HepG2 (cell line): ENCODE measurements around the gene IRX3. TPM values are rescaled to one million over a fixed set of nuclear protein-coding genes. Genes with fewer than 3 reads are reported as not detected.
A peak's percentile ranks its signal among the peaks of the same experiment; 100 is the strongest.

Experiments
- ADNP ChIP-seq: sonication (generic); formaldehyde crosslinking; IDR thresholded peaks from 2 replicates; pipeline ENCODE4 v1.4.0; 2020; ENCODE audit warnings: missing genetic modification reagents
- CBX1 ChIP-seq: IDR thresholded peaks from one replicate; pipeline ENCODE4 v1.6.1; 2016; ENCODE audit warnings: antibody characterized with exemption, low read depth
- E2F2 ChIP-seq: sonication (generic); formaldehyde crosslinking; IDR thresholded peaks from 2 replicates; pipeline ENCODE4 v1.4.0; 2020; ENCODE audit warnings: missing genetic modification reagents, borderline replicate concordance
- GTF3A ChIP-seq: sonication (generic); formaldehyde crosslinking; conservative IDR thresholded peaks from 2 replicates; pipeline ENCODE4 v1.4.0; 2020; ENCODE audit warnings: mild to moderate bottlenecking, missing genetic modification reagents
- HDAC1 ChIP-seq: sonication (generic); formaldehyde crosslinking; IDR thresholded peaks from 2 replicates; pipeline ENCODE4 v1.5.1; 2020; ENCODE audit warnings: mild to moderate bottlenecking, missing genetic modification reagents
- HNRNPK ChIP-seq: fragments of 200-400 bp; formaldehyde crosslinking; IDR thresholded peaks from 2 replicates; pipeline ENCODE4 v1.6.1; 2018; ENCODE audit warnings: low read length, low read depth, moderate library complexity, mild to moderate bottlenecking; ENCODE audit not compliant: poor library complexity, severe bottlenecking
- HOXD1 ChIP-seq: sonication (generic); formaldehyde crosslinking; IDR thresholded peaks from 2 replicates; pipeline ENCODE4 v1.5.0; 2020; ENCODE audit warnings: missing genetic modification reagents
- KLF6 ChIP-seq: IDR thresholded peaks from 2 replicates; pipeline ENCODE4 v1.8.0; 2016; ENCODE audit warnings: missing biosample characterization, missing genetic modification reagents
- MAFK ChIP-seq, 2 experiments: IDR thresholded peaks in 1 of 2; conservative IDR thresholded peaks in 1 of 2; 2 replicates each; pipeline ENCODE4 v1.6.1; 2011; ENCODE audit warnings: improper control_type of control experiment in 2 of 2, low read length in 2 of 2
- MED13 ChIP-seq: sonication (generic); formaldehyde crosslinking; IDR thresholded peaks from 2 replicates; pipeline ENCODE4 v1.5.0; 2020; ENCODE audit warnings: missing genetic modification reagents
- PBX2 ChIP-seq: IDR thresholded peaks from 2 replicates; pipeline ENCODE4 v1.6.1; 2016; ENCODE audit warnings: control low read depth
- POLR2A ChIP-seq, 2 experiments: IDR thresholded peaks; 2 replicates each; pipeline ENCODE4 v1.6.1; 2011; ENCODE audit warnings: low read depth in 2 of 2, low read length in 2 of 2, mild to moderate bottlenecking in 1 of 2, moderate library complexity in 1 of 2; ENCODE audit not compliant: insufficient read depth in 1 of 2
- RNF219 ChIP-seq: sonication (generic); formaldehyde crosslinking; IDR thresholded peaks from 2 replicates; pipeline ENCODE4 v1.5.0; 2020; ENCODE audit warnings: mild to moderate bottlenecking, missing genetic modification reagents
- SSRP1 ChIP-seq: IDR thresholded peaks from 2 replicates; pipeline ENCODE4 v1.6.1; 2016; ENCODE audit warnings: control low read depth
- YEATS4 ChIP-seq: sonication (generic); formaldehyde crosslinking; IDR thresholded peaks from 2 replicates; pipeline ENCODE4 v1.4.0; 2020; ENCODE audit warnings: missing genetic modification reagents, borderline replicate concordance
- ZFP36 ChIP-seq: fragments of 150-350 bp; IDR thresholded peaks from 2 replicates; pipeline ENCODE4 v1.6.1; 2018; ENCODE audit warnings: borderline replicate concordance, low read length, low read depth; ENCODE audit not compliant: partially characterized antibody
- ZFP62 ChIP-seq: sonication (generic); formaldehyde crosslinking; IDR thresholded peaks from 2 replicates; pipeline ENCODE4 v1.4.0; 2020; ENCODE audit warnings: missing genetic modification reagents
- ZMYM2 ChIP-seq: sonication (generic); formaldehyde crosslinking; IDR thresholded peaks from 2 replicates; pipeline ENCODE4 v1.8.0; 2022; ENCODE audit warnings: mild to moderate bottlenecking, missing genetic modification reagents
- ZNF451 ChIP-seq: sonication (generic); formaldehyde crosslinking; IDR thresholded peaks from 2 replicates; pipeline ENCODE4 v1.5.0; 2020; ENCODE audit warnings: mild to moderate bottlenecking, missing genetic modification reagents
- ZNF598 ChIP-seq: sonication (generic); formaldehyde crosslinking; IDR thresholded peaks from 2 replicates; pipeline ENCODE4 v1.5.1; 2020; ENCODE audit warnings: mild to moderate bottlenecking, missing genetic modification reagents, borderline replicate concordance
- ZNF605 ChIP-seq: sonication (generic); formaldehyde crosslinking; IDR thresholded peaks from 2 replicates; pipeline ENCODE4 v1.8.0; 2022; ENCODE audit warnings: mild to moderate bottlenecking, missing genetic modification reagents
- ZNF770 ChIP-seq: sonication (generic); formaldehyde crosslinking; IDR thresholded peaks from 2 replicates; pipeline ENCODE4 v1.5.0; 2020; ENCODE audit warnings: mild to moderate bottlenecking, missing genetic modification reagents
- polyA plus RNA-seq, 8 experiments: library from polyadenylated mRNA; depleted of rRNA in 3 of 8; stranded (reverse) in 7 of 8; unstranded in 1 of 8; fragments of >200 nt; fragmentation: Illumina TruSeq in 4 of 8; extraction: Trizol in 4 of 8; gene quantifications; 2 replicates each; pipeline versions ENCODE4 v1.2.1 to v1.2.3, GENCODE V29; 2011 to 2016; ENCODE audit warnings: low read depth in 4 of 8, missing spikeins in 1 of 8, mixed read lengths in 1 of 8; ENCODE audit not compliant: insufficient read depth in 1 of 8
- total RNA-seq, 5 experiments: library from RNA; depleted of rRNA; stranded (reverse); fragments of >200 nt; fragmentation: Illumina TruSeq; extraction: Trizol; gene quantifications; 2 replicates each; pipeline ENCODE4 v1.2.3, GENCODE V29; 2016; ENCODE audit warnings: low read depth in 1 of 5
- TF ChIP-seq, protein P1 (sequence below): sonication (generic); formaldehyde crosslinking; IDR thresholded peaks from 2 replicates; pipeline ENCODE4 v1.4.0; 2020; ENCODE audit warnings: mild to moderate bottlenecking, low read depth, missing genetic modification reagents

Gene IRX3
- total and polyA plus RNA-seq, 2 of the 13 experiments (the other 11 are each of a cell fraction or from before 2014, with no cell fraction given), result 9.2 to 16.4 TPM

GRCh38 chr16:54286090-54286365, 559 bp downstream of the IRX3 start (continued):
- no peak for TF ChIP-seq ZFP62 (CRISPR knock-in tag)
- no peak for TF ChIP-seq POLR2A (IDR thresholded peaks at IDR 0.05; ENCODE audit: insufficient read depth in 1 of 2, low read depth in 2 of 2, low read length in 2 of 2)
- no peak for TF ChIP-seq RNF219 (CRISPR knock-in tag)
- TF ChIP-seq MAFK (conservative IDR thresholded peaks at IDR 0.05 in 1 of 2, IDR thresholded peaks at IDR 0.05 in 1 of 2; ENCODE audit: low read length in 2 of 2), result no peak
- 0 out of 2 replicates have a peak, but pooled peaks have one; percentile 19 for TF ChIP-seq ZMYM2 (CRISPR knock-in tag)
- no peak for TF ChIP-seq GTF3A (CRISPR knock-in tag)
- 0 out of 2 replicates have a peak, but pooled peaks have one; percentile 2 for TF ChIP-seq HDAC1
- peak; percentile 70 for TF ChIP-seq HNRNPK
- peak; percentile 12; the same call in 1 of the 2 replicates for TF ChIP-seq YEATS4 (CRISPR knock-in tag)
- no peak for TF ChIP-seq MED13 (CRISPR knock-in tag)
- TF ChIP-seq SSRP1 (CRISPR knock-in tag), result no peak
- TF ChIP-seq CBX1, result peak; percentile 25
- TF ChIP-seq ZNF451 (CRISPR knock-in tag), result 0 out of 2 replicates have a peak, but pooled peaks have one; percentile 30
- no peak for TF ChIP-seq ZFP36
- TF ChIP-seq, protein P1, sequence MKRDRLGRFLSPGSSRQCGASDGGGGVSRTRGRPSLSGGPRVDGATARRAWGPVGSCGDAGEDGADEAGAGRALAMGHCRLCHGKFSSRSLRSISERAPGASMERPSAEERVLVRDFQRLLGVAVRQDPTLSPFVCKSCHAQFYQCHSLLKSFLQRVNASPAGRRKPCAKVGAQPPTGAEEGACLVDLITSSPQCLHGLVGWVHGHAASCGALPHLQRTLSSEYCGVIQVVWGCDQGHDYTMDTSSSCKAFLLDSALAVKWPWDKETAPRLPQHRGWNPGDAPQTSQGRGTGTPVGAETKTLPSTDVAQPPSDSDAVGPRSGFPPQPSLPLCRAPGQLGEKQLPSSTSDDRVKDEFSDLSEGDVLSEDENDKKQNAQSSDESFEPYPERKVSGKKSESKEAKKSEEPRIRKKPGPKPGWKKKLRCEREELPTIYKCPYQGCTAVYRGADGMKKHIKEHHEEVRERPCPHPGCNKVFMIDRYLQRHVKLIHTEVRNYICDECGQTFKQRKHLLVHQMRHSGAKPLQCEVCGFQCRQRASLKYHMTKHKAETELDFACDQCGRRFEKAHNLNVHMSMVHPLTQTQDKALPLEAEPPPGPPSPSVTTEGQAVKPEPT (CRISPR knock-in tag), result no peak
- peak; percentile 43; the same call in 1 of the 2 replicates for TF ChIP-seq PBX2 (CRISPR knock-in tag)
- TF ChIP-seq ADNP (CRISPR knock-in tag), result no peak
- 0 out of 2 replicates have a peak, but pooled peaks have one; percentile 31 for TF ChIP-seq KLF6
- TF ChIP-seq ZNF770 (CRISPR knock-in tag), result 0 out of 2 replicates have a peak, but pooled peaks have one; percentile 18
- peak; percentile 50; the same call in 1 of the 2 replicates for TF ChIP-seq HOXD1 (CRISPR knock-in tag)
- 0 out of 2 replicates have a peak, but pooled peaks have one; percentile 36 for TF ChIP-seq ZNF605 (CRISPR knock-in tag)
- TF ChIP-seq ZNF598 (CRISPR knock-in tag), result no peak
- no peak for TF ChIP-seq E2F2 (CRISPR knock-in tag)
